ENCODE results near the gene ZNF775.
"Not testable (repeated sequence)": the region's sequence is repeated elsewhere in the genome, so short reads cannot be mapped to it uniquely, and the experiment has no call there.

The ZNF775 gene

DNA sequence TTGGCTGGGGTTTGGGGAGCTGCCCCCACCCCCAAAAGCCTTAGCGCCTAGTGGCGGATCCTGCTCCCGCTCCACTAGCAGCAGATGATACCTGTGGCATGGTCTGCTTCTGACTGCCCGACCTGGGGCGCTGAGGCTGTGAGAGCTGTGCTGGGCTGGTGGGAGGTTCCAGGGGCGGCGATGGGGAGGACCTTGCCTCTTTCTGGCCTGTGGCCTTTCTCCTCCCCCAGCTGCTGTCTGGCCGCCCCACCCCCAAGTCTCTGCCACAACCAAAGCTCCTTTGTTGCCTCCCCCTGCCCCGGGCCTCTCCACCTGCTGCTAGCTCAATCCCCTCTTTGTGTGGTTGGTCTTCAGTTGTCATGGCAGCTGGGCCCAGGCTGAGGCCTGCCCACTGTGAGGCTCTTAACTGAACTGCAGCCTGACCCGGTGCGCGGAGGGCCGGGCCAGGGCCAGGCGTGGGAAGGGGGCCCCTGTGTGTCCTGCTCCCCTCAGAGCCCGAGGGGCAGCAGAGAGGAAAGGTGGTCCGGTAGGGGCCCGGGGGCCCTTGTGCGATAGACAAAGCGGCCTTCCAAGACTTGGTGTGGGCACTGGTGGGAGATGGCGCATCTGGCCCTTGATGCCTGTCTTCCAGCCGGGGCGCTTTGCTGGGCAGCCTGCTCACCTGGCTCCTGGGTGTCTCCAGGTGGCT is 4.7 kb downstream of the ZNF775 start:
- DNase-seq: no peak

DNA sequence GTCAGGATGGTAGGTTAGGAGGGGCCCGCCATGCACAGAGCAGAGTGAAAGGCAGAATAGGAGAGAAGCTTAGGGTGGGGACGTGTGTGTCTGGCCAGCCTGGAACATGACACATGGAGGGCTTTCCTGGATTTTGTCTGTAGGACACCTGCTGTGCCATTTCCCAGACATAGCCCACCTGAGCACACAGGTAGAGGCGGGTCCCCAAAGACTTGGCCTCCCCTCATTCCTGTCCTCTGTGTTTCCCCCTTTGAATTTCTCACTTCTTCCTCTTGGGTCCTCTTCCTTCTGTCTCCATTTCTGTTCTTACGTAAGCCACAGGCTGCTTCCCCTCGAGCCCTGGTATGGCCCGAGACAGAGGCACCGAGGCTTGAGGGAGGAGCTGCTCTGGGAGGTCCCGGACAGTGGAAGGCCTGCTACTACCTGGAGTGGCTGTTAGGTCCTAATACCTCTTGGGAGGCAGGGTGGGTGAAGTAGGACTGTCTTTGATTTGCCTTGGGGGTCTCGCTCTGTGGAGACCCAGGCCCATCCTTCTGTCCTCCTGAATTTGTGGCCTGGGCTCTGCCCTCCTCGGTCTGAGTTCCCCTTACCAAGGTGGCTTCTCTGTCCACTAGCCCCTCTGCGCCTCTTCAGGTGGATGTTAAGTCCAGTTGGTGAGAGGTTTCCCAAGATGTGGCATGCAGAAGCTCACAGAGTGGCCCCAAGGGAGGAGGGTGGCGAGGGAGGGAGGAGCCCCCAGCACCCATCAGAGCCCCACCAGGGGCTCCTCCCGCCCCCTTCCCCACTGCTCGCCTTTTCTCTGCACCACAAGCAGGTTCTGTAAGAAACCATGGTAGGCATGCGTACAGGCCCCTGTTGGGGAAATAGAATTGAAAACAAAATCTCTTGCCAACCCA is 5.5 kb downstream of the ZNF775 start:
- DNase-seq: no peak

DNA sequence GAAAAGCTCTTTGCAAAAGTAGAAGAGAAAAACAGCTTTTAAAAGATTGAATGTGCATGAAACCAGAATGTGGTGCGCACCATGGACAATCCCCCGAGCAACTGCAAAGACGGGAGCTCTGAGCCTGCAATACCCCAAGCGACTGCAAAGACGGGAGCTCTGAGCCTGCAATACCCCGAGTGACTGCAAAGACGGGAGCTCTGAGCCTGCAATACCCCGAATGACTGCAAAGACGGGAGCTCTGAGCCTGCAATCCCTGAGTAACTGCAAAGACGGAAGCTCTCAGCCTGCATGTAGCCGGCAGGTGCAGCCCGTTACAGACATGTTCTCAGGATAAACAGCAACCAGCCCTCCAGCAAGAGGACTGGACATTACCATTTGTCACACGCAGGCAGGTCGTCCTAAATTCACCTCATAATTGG is 6.2 kb downstream of the ZNF775 start:
- no peak for DNase-seq

DNA sequence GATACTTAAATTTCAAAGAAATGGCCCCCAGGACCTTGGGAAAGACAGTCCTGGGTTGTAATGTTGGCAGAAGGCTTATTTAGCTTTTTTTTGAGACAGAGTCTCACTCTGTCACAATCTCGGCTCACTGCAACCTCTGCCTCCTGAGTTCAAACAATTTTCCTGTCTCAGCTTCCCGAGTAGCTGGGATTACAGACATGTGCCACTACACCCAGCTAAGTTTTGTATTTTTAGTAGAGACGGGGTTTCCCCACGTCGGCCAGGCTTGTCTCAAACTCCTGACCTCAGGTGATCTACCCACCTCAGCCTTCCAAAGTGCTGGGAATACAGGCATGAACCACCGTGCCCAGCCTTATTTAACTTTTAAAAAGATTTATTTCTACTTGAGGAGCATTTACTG is 6.8 kb downstream of the ZNF775 start:
- not testable (repeated sequence) for DNase-seq

DNA sequence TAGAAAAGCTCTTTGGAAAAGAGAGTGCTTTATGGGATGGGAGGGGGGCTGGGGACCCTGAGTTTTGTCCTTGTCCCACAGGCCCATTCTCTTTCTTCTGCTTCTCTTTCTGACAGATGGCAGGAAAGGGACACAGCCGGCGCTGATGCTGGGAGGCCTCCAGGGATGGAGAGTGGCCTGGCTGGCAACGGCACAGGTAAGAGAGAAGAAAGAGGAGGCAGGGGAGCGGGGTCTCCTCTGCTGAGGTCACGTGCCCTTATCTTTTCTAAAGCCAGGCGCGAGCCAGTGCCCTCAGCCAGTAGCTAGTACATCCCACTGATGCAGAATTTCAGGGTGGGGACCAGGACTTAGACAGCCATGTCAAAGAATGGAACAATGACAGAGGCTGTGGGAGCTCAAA is 9.2 kb downstream of the ZNF775 start:
- no peak for DNase-seq

DNA sequence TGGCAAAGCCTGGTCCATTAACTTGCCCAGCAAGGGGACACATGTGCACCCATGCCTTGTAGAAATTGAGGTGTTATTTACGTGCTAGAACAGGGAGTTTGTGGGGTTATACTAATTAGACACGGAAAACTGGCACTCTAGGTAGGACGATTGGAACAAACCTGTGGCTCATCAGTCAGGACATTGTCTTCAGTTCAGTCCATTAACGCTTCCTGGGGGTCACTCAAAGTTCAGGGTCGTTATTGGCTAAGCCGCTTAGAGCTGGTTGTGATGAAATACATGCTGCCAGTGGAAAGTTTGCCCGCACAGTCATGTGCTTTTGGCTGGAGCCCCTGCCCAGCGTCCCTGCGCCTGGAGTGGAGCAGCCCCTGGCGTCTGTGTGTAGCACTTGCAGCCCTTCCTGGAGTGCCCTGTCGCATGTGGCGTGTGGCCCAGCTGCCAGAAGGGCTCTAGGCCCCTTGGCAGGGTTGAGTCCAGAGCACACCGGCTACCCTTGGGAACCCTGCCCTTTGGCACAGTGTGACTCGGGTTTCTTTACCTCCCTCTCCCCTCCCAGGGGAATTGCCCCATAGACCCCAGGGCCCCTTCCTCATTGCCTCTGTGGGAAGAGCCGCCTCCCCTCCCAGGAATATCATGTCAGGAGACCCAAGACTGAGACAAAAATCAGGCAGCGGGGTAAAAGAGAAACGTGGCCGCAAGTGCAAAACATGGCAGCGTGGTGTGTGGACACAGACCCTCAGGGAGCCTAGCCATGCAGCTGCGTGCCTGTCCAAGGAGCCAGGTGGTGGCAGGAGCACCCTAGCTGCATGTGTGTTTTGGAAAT is 9.8 kb downstream of the ZNF775 start:
- DNase-seq: no peak

DNA sequence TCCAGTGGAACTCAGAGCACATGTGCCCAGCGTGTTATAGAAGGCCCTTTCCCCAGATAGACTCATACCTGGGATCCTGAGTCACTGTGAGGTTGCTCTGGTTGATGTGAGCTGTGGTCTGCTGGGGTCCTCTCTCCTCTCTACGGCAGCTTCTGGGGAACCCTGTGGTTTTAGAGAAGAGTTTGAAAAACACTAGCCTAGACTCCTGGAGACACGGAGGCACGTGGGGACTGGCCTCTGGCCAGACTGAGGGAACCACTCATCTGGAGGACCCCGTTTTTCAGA is 10.3 kb downstream of the ZNF775 start:
- no peak for DNase-seq

DNA sequence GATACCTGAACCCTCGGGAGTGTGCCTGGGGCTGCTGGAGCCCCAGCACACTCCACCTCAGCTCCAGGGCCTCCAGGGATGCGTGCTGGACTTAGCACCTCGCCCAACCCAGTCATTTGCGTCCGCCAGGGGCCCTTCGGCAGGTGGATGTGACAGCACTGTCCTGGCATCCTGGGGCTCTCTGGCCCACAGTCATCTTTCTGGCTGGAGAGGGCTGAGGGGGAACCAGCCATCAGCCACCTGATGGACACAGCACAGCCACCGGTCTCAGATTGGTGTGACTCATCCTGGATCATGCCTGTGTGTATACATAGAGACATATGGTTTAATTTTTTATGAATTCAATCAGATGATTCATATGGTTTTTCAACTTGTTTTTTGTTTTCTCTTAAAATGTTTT is 11.1 kb downstream of the ZNF775 start:
- DNase-seq: no peak

DNA sequence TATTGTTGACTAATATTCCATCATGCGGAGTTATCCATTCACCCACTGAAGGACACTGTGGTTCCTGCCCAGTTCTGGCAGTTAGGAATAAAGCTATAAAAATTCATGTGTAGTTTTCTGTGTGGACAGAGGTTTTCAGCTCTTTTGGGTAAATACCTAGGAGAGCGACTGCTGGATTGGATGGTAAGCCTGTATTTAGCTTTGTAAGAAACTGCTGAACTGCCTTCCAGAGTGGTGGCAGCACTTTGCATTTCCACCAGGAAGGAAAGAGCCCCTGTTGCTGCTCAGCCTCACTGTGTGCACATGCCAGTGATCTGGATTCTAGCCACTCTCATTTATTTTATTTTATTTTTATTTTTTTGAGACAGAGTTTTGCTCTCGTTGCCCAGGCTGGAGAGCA is 14.2 kb downstream of the ZNF775 start:
- DNase-seq: no peak

DNA sequence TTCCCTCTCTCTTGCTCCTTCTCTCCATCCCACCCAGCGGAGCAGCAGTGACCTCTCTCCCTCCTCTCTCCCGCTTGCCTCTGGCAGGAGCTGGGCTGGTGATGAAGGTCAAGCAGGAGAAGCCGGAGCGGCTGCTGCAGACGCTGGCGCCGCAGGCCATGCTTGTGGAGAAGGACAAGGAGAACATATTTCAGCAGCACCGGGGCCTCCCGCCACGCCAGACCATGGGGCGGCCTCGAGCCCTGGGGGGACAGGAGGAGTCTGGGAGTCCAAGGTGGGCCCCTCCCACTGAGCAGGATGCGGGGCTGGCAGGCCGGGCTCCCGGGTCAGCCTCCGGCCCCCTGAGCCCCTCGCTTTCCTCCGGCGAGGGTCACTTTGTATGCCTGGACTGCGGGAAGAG is 17.3 kb downstream of the ZNF775 start:
- DNase-seq: no peak

DNA sequence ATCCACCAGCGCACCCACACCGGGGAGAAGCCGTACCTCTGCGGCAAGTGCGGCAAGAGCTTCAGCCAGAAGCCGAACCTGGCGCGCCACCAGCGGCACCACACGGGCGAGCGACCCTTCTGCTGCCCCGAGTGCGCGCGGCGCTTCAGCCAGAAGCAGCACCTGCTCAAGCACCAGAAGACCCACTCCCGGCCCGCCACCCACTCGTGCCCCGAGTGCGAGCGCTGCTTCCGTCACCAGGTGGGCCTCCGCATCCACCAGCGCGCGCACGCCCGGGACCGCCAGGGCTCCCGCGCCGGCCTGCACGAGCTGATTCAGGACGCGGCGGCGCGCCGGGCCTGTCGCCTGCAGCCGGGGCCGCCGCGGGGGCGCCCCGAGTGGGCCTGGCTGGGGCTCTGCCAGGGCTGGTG is 17.7 kb downstream of the ZNF775 start:
- no peak for DNase-seq

DNA sequence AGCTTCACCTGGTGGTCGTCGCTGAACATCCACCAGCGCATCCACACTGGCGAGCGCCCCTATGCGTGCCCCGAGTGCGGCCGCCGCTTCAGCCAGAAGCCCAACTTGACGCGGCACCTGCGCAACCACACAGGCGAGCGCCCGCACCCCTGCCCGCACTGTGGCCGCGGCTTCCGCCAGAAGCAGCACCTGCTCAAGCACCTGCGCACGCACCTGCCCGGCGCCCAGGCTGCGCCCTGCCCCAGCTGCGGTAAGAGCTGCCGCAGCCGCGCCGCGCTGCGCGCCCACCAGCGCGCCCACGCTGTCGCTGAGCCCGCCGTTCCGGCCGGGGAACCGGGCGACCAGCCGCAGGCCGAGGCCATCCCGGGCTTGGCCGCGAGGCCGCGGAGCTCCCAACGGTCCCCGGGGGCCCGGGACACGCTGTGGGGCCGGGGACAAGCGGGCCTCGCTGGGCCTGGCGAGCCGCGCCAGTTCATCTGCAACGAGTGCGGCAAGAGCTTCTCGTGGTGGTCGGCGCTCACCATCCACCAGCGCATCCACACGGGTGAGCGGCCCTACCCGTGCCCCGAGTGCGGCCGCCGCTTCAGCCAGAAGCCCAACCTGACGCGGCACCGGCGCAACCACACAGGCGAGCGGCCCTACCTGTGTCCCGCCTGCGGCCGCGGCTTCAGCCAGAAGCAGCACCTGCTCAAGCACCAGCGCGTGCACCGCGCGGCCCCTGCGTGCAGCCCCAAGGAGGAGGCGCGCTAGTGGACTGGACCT is 18.4 kb downstream of the ZNF775 start:
- DNase-seq: no peak

DNA sequence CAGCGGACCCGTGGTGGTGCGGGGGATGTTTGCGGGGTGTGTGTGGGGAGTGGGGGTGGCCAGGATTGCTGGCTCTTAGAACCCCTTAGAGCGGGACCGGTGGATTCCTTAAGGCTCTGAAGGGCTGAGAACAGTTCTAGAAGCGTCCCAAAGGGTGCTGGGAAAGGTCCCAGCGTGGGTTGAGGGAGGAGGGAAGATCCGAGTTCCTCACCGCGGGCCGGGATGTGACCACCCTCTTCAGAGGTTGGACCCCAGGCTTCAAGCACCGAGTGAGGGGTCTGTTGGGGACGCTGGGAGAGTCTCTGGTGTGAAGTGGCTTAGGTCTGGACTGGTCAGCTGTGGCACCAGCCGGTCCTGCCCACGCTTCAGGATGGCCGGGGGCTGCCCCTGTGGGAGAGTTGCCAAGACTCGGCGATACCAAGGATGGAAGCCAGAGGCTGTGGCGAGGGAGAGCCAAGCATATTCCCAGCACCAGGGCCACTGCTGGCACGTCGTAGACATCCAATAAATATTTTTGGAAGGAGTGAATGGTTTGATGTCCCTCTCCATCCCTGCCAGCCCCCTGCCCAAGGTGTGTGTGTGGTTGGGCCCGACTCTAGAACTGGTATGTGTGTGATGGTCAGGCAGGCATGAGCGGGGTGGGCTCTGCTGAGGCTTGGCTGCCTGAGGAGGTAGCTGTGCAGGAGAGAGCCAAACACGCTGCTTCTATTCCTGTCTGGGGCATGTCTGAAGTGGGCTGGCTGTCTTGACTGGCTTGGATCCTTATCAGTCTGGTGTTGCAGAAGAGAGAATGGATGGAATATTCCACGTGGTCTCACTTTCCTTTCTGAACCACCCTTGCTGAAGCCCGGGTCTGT is 19.2 kb downstream of the ZNF775 start:
- DNase-seq: no peak

DNA sequence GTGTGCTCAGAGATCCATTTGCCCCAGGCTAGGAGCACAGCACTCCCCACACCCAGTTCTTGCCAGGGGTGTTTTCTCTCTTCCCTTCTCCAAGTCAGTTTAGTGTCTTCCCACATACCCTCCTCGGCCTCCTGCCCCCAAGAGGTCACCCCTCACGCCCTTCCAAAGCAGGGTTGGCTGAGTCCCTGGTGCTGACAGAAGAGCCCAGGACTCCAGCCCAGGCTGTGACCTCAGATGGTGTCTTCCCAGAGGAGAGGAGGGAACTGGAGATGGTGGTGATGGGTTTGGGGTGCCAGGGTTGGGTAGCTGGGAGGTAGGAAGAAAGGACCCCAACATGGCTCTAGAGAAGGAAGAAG is 19.8 kb downstream of the ZNF775 start:
- DNase-seq: no peak

DNA sequence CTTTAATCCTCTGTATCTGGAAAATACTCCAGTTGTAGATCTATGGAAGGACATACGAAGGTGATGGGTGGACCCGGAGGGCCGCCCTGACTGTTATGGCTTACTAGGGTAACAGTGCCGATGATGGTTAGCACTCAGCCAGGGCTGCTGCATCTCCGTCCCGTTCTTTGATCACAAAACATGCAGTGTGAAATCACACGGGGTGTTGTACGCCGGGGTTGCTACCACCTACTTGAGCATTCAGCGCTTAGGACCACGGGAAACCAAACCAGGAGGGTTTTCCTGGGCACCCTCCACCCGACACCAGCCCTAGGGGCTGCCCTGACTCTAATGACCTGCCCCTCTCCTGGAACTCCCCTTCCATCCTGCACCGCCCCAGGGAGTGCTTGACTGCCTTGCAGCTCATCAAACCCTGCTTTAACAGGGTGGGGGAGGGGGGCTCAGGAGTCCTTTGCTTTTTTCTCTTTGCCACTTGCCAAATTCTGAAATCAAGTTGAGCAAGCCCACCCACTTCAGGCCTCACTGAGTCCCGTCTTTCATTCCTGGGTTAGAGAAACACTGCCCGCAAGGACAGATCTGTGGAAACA is 20.4 kb downstream of the ZNF775 start:
- DNase-seq: no peak

DNA sequence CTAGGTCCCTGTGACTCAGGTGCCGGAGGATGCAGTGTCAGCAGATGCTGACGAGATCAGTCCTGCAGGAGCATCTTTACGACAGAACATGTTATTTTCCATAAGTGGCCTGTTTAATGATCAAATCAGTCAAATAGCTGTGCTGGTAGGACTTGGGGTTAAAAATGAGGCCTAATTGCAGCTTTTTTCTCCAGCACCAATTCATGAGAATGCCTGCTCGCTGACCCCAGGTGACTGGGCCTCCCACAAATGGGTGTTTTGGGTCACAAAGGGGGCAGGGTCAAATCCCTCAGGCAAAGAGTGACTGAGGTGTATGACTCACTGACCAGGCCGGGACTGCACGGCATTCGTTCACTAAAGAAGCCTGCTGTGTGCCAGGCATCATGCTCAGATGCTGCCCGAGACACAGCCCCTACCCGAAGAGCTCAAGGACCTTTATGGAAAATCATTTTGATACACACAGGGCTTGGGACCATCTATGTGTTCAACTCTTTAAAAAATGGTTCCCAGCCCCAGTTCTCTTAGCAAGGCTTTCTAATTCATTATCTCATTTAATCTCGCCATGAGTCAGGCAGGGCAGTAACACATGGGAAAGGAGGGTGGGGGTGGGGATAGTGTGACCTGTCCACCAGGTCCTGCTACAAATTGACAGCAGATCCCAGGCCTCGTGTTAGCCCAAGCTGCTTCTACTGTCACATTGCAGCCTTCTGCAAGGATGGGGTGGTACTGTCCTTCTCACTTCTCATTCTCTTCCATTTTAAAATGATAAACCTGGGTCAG is 21.1 kb downstream of the ZNF775 start:
- DNase-seq: no peak

DNA sequence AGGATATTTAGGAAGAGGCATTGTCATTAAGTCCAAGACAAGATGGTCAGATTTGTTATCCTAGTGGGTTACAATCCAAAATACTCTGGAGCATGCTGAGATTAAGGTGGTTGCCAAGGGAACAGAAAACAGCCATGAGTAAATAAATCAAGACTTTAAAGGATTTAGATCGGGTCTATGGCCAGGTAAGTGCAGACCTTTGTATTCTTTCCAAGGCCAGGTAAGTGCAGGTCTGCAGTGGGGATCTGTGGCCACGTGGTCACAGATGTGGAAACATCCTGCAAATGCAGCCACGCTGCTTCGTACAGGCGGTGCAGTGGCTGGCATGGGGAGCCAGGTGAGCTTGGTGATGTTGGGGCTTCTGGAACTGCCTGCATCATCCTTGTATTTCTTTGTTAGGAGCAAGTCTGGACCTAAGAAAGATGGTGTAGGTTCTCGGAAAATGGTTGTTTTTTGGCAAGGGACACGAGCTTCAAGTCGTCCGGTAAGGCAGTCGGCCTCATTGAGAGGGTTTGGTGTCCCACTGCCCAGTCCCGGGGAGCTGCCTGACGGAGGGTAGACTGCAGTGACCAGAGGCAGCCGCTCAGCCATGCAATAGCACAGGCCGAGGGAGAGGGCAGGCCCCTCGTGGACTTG is 21.8 kb downstream of the ZNF775 start:
- no peak for DNase-seq

DNA sequence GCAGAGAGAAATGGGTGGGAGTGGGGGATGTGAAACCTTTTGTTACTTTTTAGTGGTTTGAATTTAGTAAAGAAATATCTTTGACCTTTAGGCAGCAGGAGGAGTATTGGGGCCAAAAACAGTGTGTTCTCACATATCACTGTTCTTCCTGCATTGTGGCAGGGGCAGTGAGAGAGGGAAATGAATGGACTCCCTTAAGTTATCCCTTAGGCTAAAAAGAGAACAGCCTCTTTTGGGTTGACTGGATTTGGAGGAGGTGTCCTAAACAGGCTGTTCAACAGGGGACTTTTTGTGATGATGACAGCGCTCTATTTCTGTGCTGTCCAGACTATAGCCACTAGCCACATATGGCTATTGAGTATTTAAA is 22.3 kb downstream of the ZNF775 start:
- DNase-seq: no peak

DNA sequence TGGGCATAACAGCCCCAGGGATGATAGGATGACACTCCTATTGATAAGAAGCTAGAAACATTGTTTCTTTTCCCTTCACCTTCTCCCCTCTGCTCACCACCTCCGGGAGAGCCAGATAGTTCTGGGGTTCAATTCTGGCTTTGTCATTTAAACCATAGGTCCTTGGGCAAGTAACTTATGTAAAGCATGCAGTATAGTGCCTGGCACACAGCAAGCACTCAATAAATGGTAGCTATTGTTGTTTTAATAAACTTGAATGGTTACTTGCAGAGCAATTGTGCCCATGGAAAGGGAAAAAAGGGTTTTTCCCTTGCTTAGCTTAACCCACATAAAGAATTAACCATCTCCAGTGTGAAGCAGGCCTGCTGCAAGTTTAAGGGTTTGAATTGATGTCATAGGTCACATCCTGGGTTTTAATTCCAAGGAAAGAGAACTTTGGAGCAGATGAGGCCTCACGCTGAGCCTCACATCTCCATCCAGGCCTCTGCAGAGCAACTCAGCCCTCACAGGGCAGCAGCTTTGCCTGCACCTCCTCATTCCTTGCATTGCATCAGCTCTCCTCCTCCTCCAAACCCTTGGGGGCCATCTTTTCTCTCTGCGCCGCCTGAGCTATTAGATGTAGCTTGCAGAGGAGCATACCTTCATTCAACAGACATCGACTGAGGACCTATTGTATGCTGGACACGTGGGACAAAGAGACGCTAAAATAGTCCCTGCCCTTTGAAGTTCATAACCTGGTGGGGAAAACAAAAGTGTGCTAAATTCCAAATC is 22.9 kb downstream of the ZNF775 start:
- DNase-seq: no peak

Data from activated gamma-delta T cell (primary cell).